Lung (tissue), 12 donors: ENCODE data around the gene MATK. TPM values are rescaled to one million over a fixed set of nuclear protein-coding genes. Genes with fewer than 3 reads are reported as not detected.

Experiments
- ATAC-seq: fragments of 200-7000 bp; cut with Tn5 transposase; one replicate; pipeline ENCODE4 v1.9.1; 2020; ENCODE audit warnings: moderate number of reproducible peaks; ENCODE audit not compliant: insufficient read depth, low FRiP score
- DNase-seq, 3 donors: peaks; one replicate each; pipeline ENCODE4 v3.0.0-alpha.2; 2013 to 2017
- H3K27ac ChIP-seq, 2 donors: one replicate each; pipeline ENCODE4 v1.5.1; 2013; ENCODE audit warnings: mild to moderate bottlenecking in 2 of 2, moderate library complexity in 2 of 2, control low read depth in 1 of 2, inconsistent platforms in 1 of 2, low read depth in 1 of 2, low read length in 1 of 2
- H3K27me3 ChIP-seq, 3 donors: one replicate each; pipeline ENCODE4 v1.5.1; 2013; ENCODE audit warnings: low read length in 2 of 3; ENCODE audit not compliant: control insufficient read depth in 3 of 3, insufficient read depth in 3 of 3
- H3K36me3 ChIP-seq, 4 donors: one replicate each; pipeline ENCODE4 v1.5.1; 2013; ENCODE audit warnings: low read length in 4 of 4, mild to moderate bottlenecking in 1 of 4, moderate library complexity in 1 of 4; ENCODE audit not compliant: control insufficient read depth in 4 of 4, insufficient read depth in 4 of 4
- H3K4me1 ChIP-seq, 5 donors: one replicate each; pipeline ENCODE4 v1.5.1; 2013; ENCODE audit warnings: low read length in 5 of 5, mild to moderate bottlenecking in 2 of 5, moderate library complexity in 1 of 5; ENCODE audit not compliant: control insufficient read depth in 5 of 5, insufficient read depth in 5 of 5
- H3K4me3 ChIP-seq: one replicate; pipeline ENCODE4 v1.5.1; 2013; ENCODE audit warnings: mild to moderate bottlenecking, control low read depth, moderate library complexity
- H3K9ac ChIP-seq, 2 donors: one replicate each; pipeline ENCODE4 v1.5.1; 2013; ENCODE audit warnings: low read length in 2 of 2, control low read depth in 1 of 2; ENCODE audit not compliant: insufficient read depth in 1 of 2
- H3K9me3 ChIP-seq, 4 donors: one replicate each; pipeline ENCODE4 v1.5.1; 2013; ENCODE audit warnings: low read length in 3 of 4, mild to moderate bottlenecking in 1 of 4, moderate library complexity in 1 of 4; ENCODE audit not compliant: control insufficient read depth in 4 of 4, insufficient read depth in 3 of 4
- CTCF ChIP-seq: IDR thresholded peaks from 2 replicates; pipeline ENCODE4 v1.5.1; 2012; ENCODE audit warnings: mild to moderate bottlenecking; ENCODE audit errors: control extremely low read depth, extremely low read depth
- WGBS, 2 donors: extraction: QIAGEN DNeasy Blood & Tissue Kit; methylation state at CpG; one replicate each; pipeline ENCODE4 v1.1.7; 2013; 5-methylcytosine and 5-hydroxymethylcytosine counted together
- polyA plus RNA-seq, 2 donors: library from polyadenylated mRNA; stranded (reverse); fragments of 200-250 nt; gene quantifications; one replicate each; pipeline ENCODE4 v1.2.1, GENCODE V29; 2013
- total RNA-seq, 2 donors: library from RNA; depleted of rRNA in 1 of 2; stranded (reverse); fragments of >200 nt in 1 of 2; gene quantifications; one replicate each; pipeline ENCODE4 v1.2.1, GENCODE V29; 2014 to 2021
- donor health status: control.
- donor health status: control.
- donor health status: Bipolar disorder and iron deficiency.
- donor health status: healthy.
- donor health status: DM: yes; HTN: yes; CAD: no.

MATK gene
- total and polyA plus RNA-seq, 4 donors: 3.8 to 20.0 (median 6.3) TPM

GRCh38 chr19:3833578-3834348 is 47.6 kb upstream of the MATK start:
- WGBS, 2 donors: 65 to 66% methylated on average over 34 of the region's 34 CpGs
- ATAC-seq: no peak

GRCh38 chr19:3832001-3832400 is 45.8 kb upstream of the MATK start:
- Histone ChIP-seq H3K9ac (no peak overlapping the region), H3K27ac (no peak overlapping the region), H3K27me3 (peaks cover 0 to 5% (median 3%) of the 10 kb centered on the region in 3 donors), H3K36me3 (no peaks in the 10 kb centered on the region), H3K4me3 (no peak overlapping the region), H3K4me1 (peaks cover 0 to 2% (median 0%) of the 10 kb centered on the region in 5 donors), H3K9me3 (peaks cover 0 to 3% (median 0%) of the 10 kb centered on the region in 4 donors)
- ATAC-seq: no peak
- DNase-seq: no peak
- 91% methylated on average over 6 of the region's 6 CpGs for WGBS, 2 donors
- TF ChIP-seq CTCF: no peak

More at GRCh38 chr19:3833578-3834348, 47.6 kb upstream of the MATK start:
- no peaks in the 10 kb centered on the region for H3K36me3 ChIP-seq
- H3K27me3 ChIP-seq: peaks cover 0 to 5% (median 3%) of the 10 kb centered on the region in 3 donors
- peaks cover 0 to 5% (median 0%) of the 10 kb centered on the region in 4 donors for H3K9me3 ChIP-seq
- no peak for TF ChIP-seq CTCF
- no peak overlapping the region for H3K4me3 ChIP-seq
- no peak overlapping the region for H3K9ac ChIP-seq
- no peak for DNase-seq
- peaks cover 0 to 2% (median 0%) of the 10 kb centered on the region in 5 donors for H3K4me1 ChIP-seq
- no peak overlapping the region for H3K27ac ChIP-seq

GRCh38 chr19:3831601-3832000 is 45.4 kb upstream of the MATK start:
- no peak for DNase-seq
- H3K9ac ChIP-seq: no peak overlapping the region
- H3K4me1 ChIP-seq: peaks cover 0 to 2% (median 0%) of the 10 kb centered on the region in 5 donors
- peaks cover 0 to 5% (median 3%) of the 10 kb centered on the region in 3 donors for H3K27me3 ChIP-seq
- no peak for ATAC-seq
- WGBS, 2 donors: 65 to 75% methylated on average over 19 of the region's 19 CpGs
- H3K36me3 ChIP-seq: no peaks in the 10 kb centered on the region
- H3K9me3 ChIP-seq: peaks cover 0 to 3% (median 0%) of the 10 kb centered on the region in 4 donors
- no peak overlapping the region for H3K27ac ChIP-seq
- no peak overlapping the region for H3K4me3 ChIP-seq
- TF ChIP-seq CTCF: no peak
